ENCODE measurements around the gene JADE1.

Gene JADE1

DNA sequence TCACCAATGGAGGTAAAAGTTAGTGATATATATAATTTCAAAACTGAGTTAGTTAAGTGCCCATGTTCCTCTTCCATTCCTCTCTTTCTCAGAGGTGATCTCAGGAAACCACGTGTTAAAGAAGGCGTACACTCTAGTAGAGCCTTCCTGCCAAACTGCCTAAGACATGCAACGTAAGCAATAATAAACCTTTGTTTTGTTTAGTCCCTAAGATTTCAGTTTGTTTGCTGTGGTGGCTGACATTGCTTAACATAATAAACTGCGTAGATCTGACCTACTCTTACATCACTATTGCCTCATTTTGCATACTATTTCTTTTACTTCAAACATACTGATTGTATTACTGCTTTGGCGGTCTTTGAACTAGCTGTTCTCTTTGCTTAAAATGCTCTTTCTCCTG is 99.2 kb downstream of the JADE1 start:
- H3K4me3 ChIP-seq, result no peak overlapping the region
- no peaks in the 10 kb centered on the region for H3K9me3 ChIP-seq
- TF ChIP-seq, protein P1, sequence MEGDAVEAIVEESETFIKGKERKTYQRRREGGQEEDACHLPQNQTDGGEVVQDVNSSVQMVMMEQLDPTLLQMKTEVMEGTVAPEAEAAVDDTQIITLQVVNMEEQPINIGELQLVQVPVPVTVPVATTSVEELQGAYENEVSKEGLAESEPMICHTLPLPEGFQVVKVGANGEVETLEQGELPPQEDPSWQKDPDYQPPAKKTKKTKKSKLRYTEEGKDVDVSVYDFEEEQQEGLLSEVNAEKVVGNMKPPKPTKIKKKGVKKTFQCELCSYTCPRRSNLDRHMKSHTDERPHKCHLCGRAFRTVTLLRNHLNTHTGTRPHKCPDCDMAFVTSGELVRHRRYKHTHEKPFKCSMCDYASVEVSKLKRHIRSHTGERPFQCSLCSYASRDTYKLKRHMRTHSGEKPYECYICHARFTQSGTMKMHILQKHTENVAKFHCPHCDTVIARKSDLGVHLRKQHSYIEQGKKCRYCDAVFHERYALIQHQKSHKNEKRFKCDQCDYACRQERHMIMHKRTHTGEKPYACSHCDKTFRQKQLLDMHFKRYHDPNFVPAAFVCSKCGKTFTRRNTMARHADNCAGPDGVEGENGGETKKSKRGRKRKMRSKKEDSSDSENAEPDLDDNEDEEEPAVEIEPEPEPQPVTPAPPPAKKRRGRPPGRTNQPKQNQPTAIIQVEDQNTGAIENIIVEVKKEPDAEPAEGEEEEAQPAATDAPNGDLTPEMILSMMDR (IDR thresholded peaks at IDR 0.05), result no peak
- DNase-seq, result no peak
- no peaks in the 10 kb centered on the region for H3K27me3 ChIP-seq
- intact Hi-C loops (cut with DNase I; ENCODE audit: low total_unique reads), result no loop called here
- H3K27ac ChIP-seq, result no peak overlapping the region
- H3K4me1 ChIP-seq, result no peaks in the 10 kb centered on the region
- no peaks in the 10 kb centered on the region for H3K36me3 ChIP-seq

DNA sequence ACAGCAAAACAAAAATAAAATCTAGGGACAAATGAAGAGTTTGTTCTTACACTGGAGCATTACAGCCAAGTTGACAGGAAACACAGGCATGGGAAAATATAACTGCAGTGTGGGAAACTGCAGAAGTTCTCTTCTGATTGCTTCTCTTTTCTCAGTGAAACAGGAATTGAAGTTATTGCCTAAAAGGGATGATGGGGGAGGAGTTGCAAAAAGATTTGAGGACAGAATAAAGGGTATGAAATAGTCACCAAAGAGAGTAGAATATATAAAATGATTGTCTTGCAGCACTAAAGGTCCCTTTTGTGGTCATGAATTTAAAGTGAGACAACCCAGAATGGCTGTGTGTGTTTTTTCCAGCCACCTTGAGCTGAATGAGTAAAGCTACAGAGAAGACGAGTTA is 103.7 kb downstream of the JADE1 start:
- Histone ChIP-seq H3K9me3 (no peaks in the 10 kb centered on the region), H3K4me3 (no peak overlapping the region), H3K27ac (no peak overlapping the region), H3K4me1 (no peaks in the 10 kb centered on the region), H3K36me3 (no peaks in the 10 kb centered on the region), H3K27me3 (no peaks in the 10 kb centered on the region)
- DNase-seq, result no peak
- TF ChIP-seq, protein P1 (IDR thresholded peaks at IDR 0.05), result no peak
- intact Hi-C loops (cut with DNase I; ENCODE audit: low total_unique reads), result no loop called here

DNA sequence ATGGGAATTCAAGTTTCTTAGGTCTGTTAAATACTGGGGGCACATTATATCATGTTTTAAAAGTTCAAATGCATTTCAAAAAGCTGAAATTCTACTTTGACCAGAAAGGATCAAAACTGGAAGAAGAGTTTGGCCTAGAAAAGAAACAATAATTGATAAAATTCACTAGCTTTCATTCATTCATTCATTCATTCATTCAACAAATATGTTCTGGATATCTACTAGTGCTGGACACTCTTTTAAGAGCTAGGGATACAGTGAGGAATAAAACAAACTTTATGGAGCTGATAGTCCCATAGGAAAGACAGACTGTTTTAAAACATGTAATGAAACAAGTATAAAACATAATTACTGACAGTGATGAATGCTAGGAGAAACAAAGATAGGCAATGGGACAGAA is 106.0 kb downstream of the JADE1 start:
- TF ChIP-seq, protein P1 (IDR thresholded peaks at IDR 0.05), result no peak
- no peaks in the 10 kb centered on the region for H3K36me3 ChIP-seq
- H3K4me1 ChIP-seq, result no peaks in the 10 kb centered on the region
- intact Hi-C loops (cut with DNase I; ENCODE audit: low total_unique reads), result no loop called here
- peaks cover 0 to 4% (median 0%) of the 10 kb centered on the region in 3 donors for H3K9me3 ChIP-seq
- no peak overlapping the region for H3K4me3 ChIP-seq
- DNase-seq, result no peak
- no peaks in the 10 kb centered on the region for H3K27me3 ChIP-seq
- H3K27ac ChIP-seq, result no peak overlapping the region

DNA sequence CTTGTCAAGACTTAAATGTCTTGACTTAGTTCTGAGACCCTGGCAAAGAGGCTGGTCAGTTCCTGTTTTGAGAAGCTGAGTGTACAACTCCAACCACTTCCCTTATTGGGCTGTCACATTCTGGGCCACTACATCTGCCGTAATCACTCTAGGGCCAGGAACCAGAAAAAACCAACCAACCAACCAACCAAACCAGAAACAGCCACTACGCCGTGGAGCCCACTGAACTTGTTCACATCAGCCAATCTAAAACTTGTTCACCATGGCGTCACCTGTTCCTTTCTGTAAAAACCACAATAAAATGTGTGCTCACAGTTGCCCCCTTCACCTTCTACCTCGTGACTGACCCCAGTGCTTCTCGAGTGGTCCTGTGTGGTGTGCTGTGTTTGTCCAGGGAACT is 107.3 kb downstream of the JADE1 start:
- peaks cover 0 to 4% (median 0%) of the 10 kb centered on the region in 3 donors for H3K9me3 ChIP-seq
- H3K27me3 ChIP-seq, result no peaks in the 10 kb centered on the region
- H3K4me1 ChIP-seq, result no peaks in the 10 kb centered on the region
- intact Hi-C loops (cut with DNase I; ENCODE audit: low total_unique reads), result no loop called here
- TF ChIP-seq, protein P1 (IDR thresholded peaks at IDR 0.05), result no peak
- H3K27ac ChIP-seq, result no peak overlapping the region
- peak; percentile 30 to 61 for DNase-seq
- no peaks in the 10 kb centered on the region for H3K36me3 ChIP-seq
- H3K4me3 ChIP-seq, result no peak overlapping the region

DNA sequence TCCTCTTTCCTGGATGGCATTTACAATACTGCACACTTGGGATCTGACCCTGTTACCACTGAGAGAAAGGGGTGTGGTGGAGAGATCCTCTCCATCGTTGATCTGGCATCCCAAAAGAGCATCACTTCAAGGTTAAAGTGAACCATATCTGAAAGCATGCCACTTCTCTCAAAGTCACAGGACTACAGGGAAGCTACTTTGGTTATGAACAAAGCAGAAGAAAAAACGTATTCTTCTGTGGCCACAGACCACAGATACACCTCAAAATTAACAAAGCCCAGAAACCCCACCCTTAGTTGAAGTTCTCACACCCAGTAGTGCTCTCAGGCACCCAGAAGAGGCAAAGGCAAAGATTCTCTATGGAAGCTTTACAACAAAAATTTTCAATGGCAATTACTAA is 108.3 kb downstream of the JADE1 start:
- TF ChIP-seq, protein P1 (IDR thresholded peaks at IDR 0.05), result no peak
- no peaks in the 10 kb centered on the region for H3K27me3 ChIP-seq
- H3K4me1 ChIP-seq, result no peaks in the 10 kb centered on the region
- H3K9me3 ChIP-seq, result peaks cover 0 to 4% (median 0%) of the 10 kb centered on the region in 3 donors
- H3K36me3 ChIP-seq, result no peaks in the 10 kb centered on the region
- DNase-seq, result no peak
- no peak overlapping the region for H3K27ac ChIP-seq
- no peak overlapping the region for H3K4me3 ChIP-seq
- intact Hi-C loops (cut with DNase I; ENCODE audit: low total_unique reads), result no loop called here

DNA sequence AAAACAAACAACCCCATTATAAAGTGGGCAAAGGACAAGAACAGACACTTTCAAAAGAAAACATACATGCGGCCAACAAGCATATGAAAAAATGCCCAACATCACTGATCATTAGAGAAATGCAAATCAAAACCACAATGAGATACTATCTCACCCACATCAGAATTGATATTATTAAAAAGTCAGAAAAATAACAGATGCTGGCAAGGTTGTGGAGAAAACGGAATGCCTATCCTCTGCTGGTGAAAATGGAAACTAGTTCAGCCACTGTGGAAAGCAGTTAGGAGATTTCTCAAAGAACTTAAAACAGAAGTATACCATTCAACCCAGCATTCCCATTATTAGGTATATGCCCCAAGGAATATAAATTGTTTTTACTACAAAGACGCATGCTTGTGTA is 112.5 kb downstream of the JADE1 start:
- Histone ChIP-seq H3K4me1 (no peaks in the 10 kb centered on the region), H3K9me3 (peaks cover 0 to 4% (median 0%) of the 10 kb centered on the region in 3 donors), H3K27ac (no peak overlapping the region), H3K36me3 (no peaks in the 10 kb centered on the region), H3K4me3 (no peak overlapping the region), H3K27me3 (no peaks in the 10 kb centered on the region)
- intact Hi-C loops (cut with DNase I; ENCODE audit: low total_unique reads), result no loop called here
- TF ChIP-seq, protein P1 (IDR thresholded peaks at IDR 0.05), result no peak
- DNase-seq, result no peak

Data from tibial artery (tissue), 4 donors.